COR-L47 (cell line): ENCODE data around the gene TMCO4.

Experiments
- DNase-seq: peaks from one replicate; lab custom pipeline; 2025; lab: John Stamatoyannopoulos, UW

TMCO4 gene

GRCh38 chr1:19684677-19685076 lies 115.0 kb downstream of the TMCO4 start:
- no peak for DNase-seq

GRCh38 chr1:19683351-19683750 lies 116.4 kb downstream of the TMCO4 start:
- DNase-seq = no peak

- no peak for DNase-seq
These were observed 116.8 kb downstream of the TMCO4 start for GRCh38 chr1:19682901-19683300.

- no peak for DNase-seq
These were observed 117.5 kb downstream of the TMCO4 start for GRCh38 chr1:19682257-19682656.

- no peak for DNase-seq
These were observed 119.1 kb downstream of the TMCO4 start for GRCh38 chr1:19680644-19681043.

GRCh38 chr1:19679691-19680090 lies 120.0 kb downstream of the TMCO4 start:
- no peak for DNase-seq

GRCh38 chr1:19678931-19679453 lies 120.7 kb downstream of the TMCO4 start:
- no peak for DNase-seq

GRCh38 chr1:19678493-19678892 lies 121.2 kb downstream of the TMCO4 start:
- DNase-seq = peak; percentile 28

GRCh38 chr1:19676438-19676922 lies 123.2 kb downstream of the TMCO4 start:
- no peak for DNase-seq

GRCh38 chr1:19675797-19676196 lies 123.9 kb downstream of the TMCO4 start:
- DNase-seq = no peak

GRCh38 chr1:19672237-19672636 lies 127.5 kb downstream of the TMCO4 start:
- DNase-seq = no peak

- no peak for DNase-seq
These were observed 128.9 kb downstream of the TMCO4 start for GRCh38 chr1:19670787-19671186.

GRCh38 chr1:19668888-19669287 lies 130.8 kb downstream of the TMCO4 start:
- no peak for DNase-seq

GRCh38 chr1:19665496-19666465 lies 133.9 kb downstream of the TMCO4 start:
- DNase-seq = no peak

GRCh38 chr1:19665186-19665495 lies 134.6 kb downstream of the TMCO4 start:
- DNase-seq = no peak

- DNase-seq = peak; percentile 13
These were observed 135.1 kb downstream of the TMCO4 start, which contains the start of gene HTR6 for GRCh38 chr1:19664453-19665185. Gene HTR6, plus strand, starts transcription at chr1:19664875. Its CDS starts 879 bp downstream, at chr1:19665754.

GRCh38 chr1:19662313-19662712 lies 137.4 kb downstream of the TMCO4 start:
- DNase-seq = no peak

GRCh38 chr1:19661721-19662228 lies 137.9 kb downstream of the TMCO4 start:
- peak; percentile 4 for DNase-seq

- DNase-seq = no peak
These were observed 141.5 kb downstream of the TMCO4 start for GRCh38 chr1:19658186-19658585.

GRCh38 chr1:19657511-19657910 lies 142.2 kb downstream of the TMCO4 start:
- no peak for DNase-seq

- no peak for DNase-seq
These were observed 142.8 kb downstream of the TMCO4 start for GRCh38 chr1:19656780-19657466.
